ENCODE measurements around the gene PSMC1. TPM values are rescaled to one million over a fixed set of nuclear protein-coding genes. Genes with fewer than 3 reads are reported as not detected.

PSMC1 gene
- total RNA-seq, 1 experiment from 2014 or later: 132 TPM

- CTCF ChIA-PET: interaction anchor here (0.6 kb wide), 1 partner anchor 10 kb away, joined by 3 read pairs; no protein-coding TSS in a partner anchor
- no peak overlapping the region for H3K27ac ChIP-seq (ENCODE audit: low read depth, low read length)
- ATAC-seq: no peak
Measured at GRCh38 chr14:90296641-90297040, 40.3 kb downstream of the PSMC1 start.

GRCh38 chr14:90297876-90298629 lies 41.7 kb downstream of the PSMC1 start:
- Histone ChIP-seq H3K27me3 (ENCODE audit: insufficient read depth, low read length) (no peaks in the 10 kb centered on the region), H3K9me2 (ENCODE audit: insufficient read depth) (no peaks in the 10 kb centered on the region), H3K27ac (ENCODE audit: low read depth, low read length) (no peak overlapping the region), H3K4me3 (replicated peaks in 1 of 2; ENCODE audit: low read depth in 1 of 2, low read length in 2 of 2) (no peak overlapping the region), H4K20me1 (ENCODE audit: insufficient read depth) (no peaks in the 10 kb centered on the region), H2AFZ (ENCODE audit: low read depth, low read length, poor library complexity, severe bottlenecking) (no peak overlapping the region), H3K36me3 (ENCODE audit: control insufficient read depth in 1 of 2, insufficient read depth in 2 of 2, low read length in 2 of 2) (peaks cover 8 to 17% of the 10 kb centered on the region in 2 experiments; a peak in 2 of 4 replicates), H3K4me2 (ENCODE audit: low read length) (no peak overlapping the region), H3K4me1 (ENCODE audit: control insufficient read depth in 1 of 2, insufficient read depth in 2 of 2, low read length in 2 of 2) (peaks cover 0 to 7% of the 10 kb centered on the region in 2 experiments; a peak in 1 of 4 replicates), H3K79me2 (ENCODE audit: insufficient read depth, low read length) (no peaks in the 10 kb centered on the region), H3K9ac (ENCODE audit: low read length) (no peak overlapping the region), H3K9me3 (ENCODE audit: control insufficient read depth in 1 of 2, insufficient read depth in 1 of 2, low read depth in 1 of 2, low read length in 2 of 2) (no peaks in the 10 kb centered on the region)
- TF ChIP-seq MAX (IDR thresholded peaks at IDR 0.05) (no peak), ELF1 (IDR thresholded peaks at IDR 0.05; ENCODE audit: borderline replicate concordance, low read depth) (no peak), YY1 (IDR thresholded peaks at IDR 0.05; ENCODE audit: extremely low read depth, insufficient replicate concordance, low read depth, low read length) (no peak), ZNF274 (IDR thresholded peaks at IDR 0.05; ENCODE audit: low read depth, low read length) (no peak), REST (IDR thresholded peaks at IDR 0.05; ENCODE audit: low read depth) (no peak), SP1 (IDR thresholded peaks at IDR 0.05; ENCODE audit: low read depth) (no peak), EGR1 (IDR thresholded peaks at IDR 0.05; ENCODE audit: low read depth) (no peak), EZH2phosphoT487 (IDR thresholded peaks at IDR 0.05; ENCODE audit: borderline replicate concordance) (no peak)
- ATAC-seq (no peak), DNase-seq (ENCODE audit: low read depth, low spot score) (no peak)
- ChIA-PET RAD21 (ENCODE audit: low non-redundant PET in 1 of 2, low total read pairs in 2 of 2, uncharacterized antibody in 2 of 2, unreplicated experiment in 2 of 2) (no interaction called here), POLR2A (no interaction called here), CTCF (no interaction called here)
- no TSS peak for BruUV-seq (replicated peaks)
- intact Hi-C loops (cut with micrococcal nuclease): no loop called here

More at GRCh38 chr14:90296641-90297040, 40.3 kb downstream of the PSMC1 start:
- Histone ChIP-seq H3K9me3 (ENCODE audit: control insufficient read depth in 1 of 2, insufficient read depth in 1 of 2, low read depth in 1 of 2, low read length in 2 of 2) (no peaks in the 10 kb centered on the region), H2AFZ (ENCODE audit: low read depth, low read length, poor library complexity, severe bottlenecking) (no peak overlapping the region), H3K4me1 (ENCODE audit: control insufficient read depth in 1 of 2, insufficient read depth in 2 of 2, low read length in 2 of 2) (peaks cover 0 to 7% of the 10 kb centered on the region in 2 experiments; a peak in 1 of 4 replicates), H3K4me3 (replicated peaks in 1 of 2; ENCODE audit: low read depth in 1 of 2, low read length in 2 of 2) (no peak overlapping the region), H3K36me3 (ENCODE audit: control insufficient read depth in 1 of 2, insufficient read depth in 2 of 2, low read length in 2 of 2) (peaks cover 0 to 23% of the 10 kb centered on the region in 2 experiments; a peak in 2 of 4 replicates), H3K4me2 (ENCODE audit: low read length) (no peak overlapping the region), H3K27me3 (ENCODE audit: insufficient read depth, low read length) (no peaks in the 10 kb centered on the region), H3K9ac (ENCODE audit: low read length) (no peak overlapping the region), H3K79me2 (ENCODE audit: insufficient read depth, low read length) (no peaks in the 10 kb centered on the region), H4K20me1 (ENCODE audit: insufficient read depth) (no peaks in the 10 kb centered on the region), H3K9me2 (ENCODE audit: insufficient read depth) (no peaks in the 10 kb centered on the region)
- RAD21 ChIA-PET (ENCODE audit: low non-redundant PET in 1 of 2, low total read pairs in 2 of 2, uncharacterized antibody in 2 of 2, unreplicated experiment in 2 of 2): no interaction called here
- DNase-seq (ENCODE audit: low read depth, low spot score): no peak
- POLR2A ChIA-PET: no interaction called here
- intact Hi-C loops (cut with micrococcal nuclease): no loop called here
- BruUV-seq (replicated peaks): no TSS peak
- TF ChIP-seq SRF (IDR thresholded peaks at IDR 0.05; ENCODE audit: low read depth) (no peak), ZNF274 (IDR thresholded peaks at IDR 0.05; ENCODE audit: low read depth, low read length) (no peak), YY1 (IDR thresholded peaks at IDR 0.05; ENCODE audit: extremely low read depth, insufficient replicate concordance, low read depth, low read length) (no peak), TCF7L2 (IDR thresholded peaks at IDR 0.05; ENCODE audit: borderline replicate concordance, extremely low read depth, insufficient read depth, insufficient read length) (no peak)
